H9 (cell line): ENCODE results near the gene GRAMD1B. TPM values are rescaled to one million over a fixed set of nuclear protein-coding genes. Genes with fewer than 3 reads are reported as not detected.
A peak's percentile ranks its signal among the peaks of the same experiment; 100 is the strongest.

Experiments used
- DNase-seq: peaks from one replicate; pipeline ENCODE4 v3.0.0-alpha.2; 2017
- H2AFZ ChIP-seq: one replicate; pipeline ENCODE4 v1.6.1; 2013; ENCODE audit warnings: mild to moderate bottlenecking, low read length, control low read depth, moderate library complexity
- H2AK5ac ChIP-seq: 2 replicates; pipeline ENCODE4 v1.6.1; 2013; ENCODE audit warnings: low read length, control low read depth, mixed read lengths; ENCODE audit not compliant: insufficient read length
- H2BK120ac ChIP-seq: one replicate; pipeline ENCODE4 v1.6.1; 2013; ENCODE audit warnings: low read depth, mild to moderate bottlenecking, low read length, control low read depth, inconsistent platforms; ENCODE audit not compliant: poor library complexity, severe bottlenecking
- H2BK12ac ChIP-seq: 2 replicates; pipeline ENCODE4 v1.6.1; 2013; ENCODE audit warnings: low read length, control low read depth, mixed read lengths, low read depth; ENCODE audit not compliant: insufficient read length
- H2BK15ac ChIP-seq: 2 replicates; pipeline ENCODE4 v1.6.1; 2013; ENCODE audit warnings: low read depth, low read length, control low read depth
- H2BK20ac ChIP-seq: one replicate; pipeline ENCODE4 v1.6.1; 2013; ENCODE audit warnings: low read depth, mild to moderate bottlenecking, low read length, control low read depth, inconsistent platforms; ENCODE audit not compliant: poor library complexity, severe bottlenecking
- H2BK5ac ChIP-seq: 2 replicates; pipeline ENCODE4 v1.6.1; 2013; ENCODE audit warnings: low read length, control low read depth, mixed read lengths; ENCODE audit not compliant: insufficient read length
- H3K14ac ChIP-seq: 2 replicates; pipeline ENCODE4 v1.6.1; 2013; ENCODE audit warnings: low read length, control low read depth; ENCODE audit not compliant: insufficient read depth
- H3K18ac ChIP-seq: 2 replicates; pipeline ENCODE4 v1.6.1; 2013; ENCODE audit warnings: low read depth, mild to moderate bottlenecking, mixed read lengths, low read length, control low read depth; ENCODE audit not compliant: insufficient read length
- H3K23ac ChIP-seq: 2 replicates; pipeline ENCODE4 v1.6.1; 2013; ENCODE audit warnings: low read length, control low read depth, mixed read lengths, low read depth; ENCODE audit not compliant: insufficient read length
- H3K23me2 ChIP-seq: 2 replicates; pipeline ENCODE4 v1.6.1; 2013; ENCODE audit warnings: low read depth, mild to moderate bottlenecking, mixed read lengths, low read length, control low read depth; ENCODE audit not compliant: insufficient read length, poor library complexity, severe bottlenecking
- H3K27ac ChIP-seq: 2 replicates; pipeline ENCODE4 v1.5.1; 2013; ENCODE audit warnings: low read length, control low read depth, mixed read lengths, low read depth; ENCODE audit not compliant: insufficient read length
- H3K27me3 ChIP-seq: 2 replicates; pipeline ENCODE4 v1.6.1; 2013; ENCODE audit warnings: low read length, control low read depth, inconsistent platforms; ENCODE audit not compliant: insufficient read depth
- H3K4ac ChIP-seq: 2 replicates; pipeline ENCODE4 v1.6.1; 2013; ENCODE audit warnings: low read depth, mild to moderate bottlenecking, control low read depth, inconsistent platforms, low read length, moderate library complexity
- H3K4me1 ChIP-seq: 2 replicates; pipeline ENCODE4 v1.6.1; 2013; ENCODE audit warnings: low read length, control low read depth, inconsistent platforms; ENCODE audit not compliant: insufficient read depth
- H3K4me2 ChIP-seq: 2 replicates; pipeline ENCODE4 v1.6.1; 2013; ENCODE audit warnings: low read length, control low read depth, mixed read lengths; ENCODE audit not compliant: insufficient read length, insufficient read depth
- H3K56ac ChIP-seq: 2 replicates; pipeline ENCODE4 v1.6.1; 2013; ENCODE audit warnings: low read depth, mild to moderate bottlenecking, mixed read lengths, low read length, control low read depth; ENCODE audit not compliant: insufficient read length
- H3K79me1 ChIP-seq: 2 replicates; pipeline ENCODE4 v1.6.1; 2013; ENCODE audit warnings: low read depth, mild to moderate bottlenecking, moderate library complexity, low read length, control low read depth, inconsistent platforms; ENCODE audit not compliant: insufficient read depth, poor library complexity, severe bottlenecking
- H3K79me2 ChIP-seq: 2 replicates; pipeline ENCODE4 v1.6.1; 2013; ENCODE audit warnings: low read length, control low read depth, inconsistent platforms; ENCODE audit not compliant: insufficient read depth
- H3K9ac ChIP-seq: 2 replicates; pipeline ENCODE4 v1.6.1; 2013; ENCODE audit warnings: low read length, control low read depth, mixed read lengths; ENCODE audit not compliant: insufficient read length; ENCODE audit errors: extremely low read depth
- H3K9me3 ChIP-seq: one replicate; pipeline ENCODE4 v1.6.1; 2013; ENCODE audit warnings: low read depth, low read length, inconsistent platforms; ENCODE audit not compliant: control insufficient read depth
- H3T11ph ChIP-seq: one replicate; pipeline ENCODE4 v1.6.1; 2013; ENCODE audit warnings: mild to moderate bottlenecking, low read length, control low read depth, inconsistent platforms
- H4K20me1 ChIP-seq: one replicate; pipeline ENCODE4 v1.6.1; 2013; ENCODE audit not compliant: control insufficient read depth, insufficient read length, insufficient read depth
- H4K5ac ChIP-seq: 2 replicates; pipeline ENCODE4 v1.6.1; 2013; ENCODE audit warnings: low read depth, mild to moderate bottlenecking, mixed read lengths, low read length, control low read depth; ENCODE audit not compliant: insufficient read length
- H4K8ac ChIP-seq: replicated peaks from 2 replicates; pipeline ENCODE4 v1.6.1; 2013; ENCODE audit warnings: low read length, control low read depth, mixed read lengths, low read depth; ENCODE audit not compliant: insufficient read length
- H4K91ac ChIP-seq: 2 replicates; pipeline ENCODE4 v1.6.1; 2013; ENCODE audit warnings: low read depth, mild to moderate bottlenecking, moderate library complexity, mixed read lengths, low read length, control low read depth; ENCODE audit not compliant: insufficient read length
- H3K27ac Mint-ChIP-seq, 3 experiments: 2 replicates in 2 of 3; 3 replicates in 1 of 3; pipeline ENCODE4 v1.8.0; 2020 to 2021; ENCODE audit warnings: mixed read lengths in 3 of 3, mild to moderate bottlenecking in 1 of 3, moderate library complexity in 1 of 3
- H3K27me3 Mint-ChIP-seq: 2 replicates; pipeline ENCODE4 v1.8.0; 2021; ENCODE audit warnings: low read depth, mild to moderate bottlenecking, moderate library complexity, mixed read lengths
- H3K36me3 Mint-ChIP-seq, 3 experiments: 2 replicates in 2 of 3; 3 replicates in 1 of 3; pipeline ENCODE4 v1.8.0; 2020 to 2021; ENCODE audit warnings: low read depth in 3 of 3, mixed read lengths in 3 of 3; ENCODE audit not compliant: insufficient read depth in 1 of 3
- H3K4me1 Mint-ChIP-seq, 2 experiments: 2 replicates each; pipeline ENCODE4 v1.8.0; 2020; ENCODE audit warnings: mixed read lengths in 2 of 2
- H3K4me3 Mint-ChIP-seq, 2 experiments: 2 replicates in 1 of 2; 3 replicates in 1 of 2; pipeline ENCODE4 v1.8.0; 2020 to 2021; ENCODE audit warnings: mild to moderate bottlenecking in 2 of 2, mixed read lengths in 2 of 2, moderate library complexity in 1 of 2
- H3K9me3 Mint-ChIP-seq, 2 experiments: 2 replicates in 1 of 2; 3 replicates in 1 of 2; pipeline ENCODE4 v1.8.0; 2020; ENCODE audit warnings: mild to moderate bottlenecking in 2 of 2, mixed read lengths in 2 of 2, moderate library complexity in 1 of 2
- CTCF ChIP-seq: fragments of 200-600 bp; sonication (generic); conservative IDR thresholded peaks from 3 replicates; pipeline ENCODE4 v1.8.0; 2021; ENCODE audit warnings: antibody characterized with exemption, mild to moderate bottlenecking
- WGBS: extraction: QIAGEN DNeasy Blood & Tissue Kit; methylation state at CpG from one replicate; pipeline ENCODE4 v1.1.7; 2013; ENCODE audit warnings: missing lambda C conversion rate, low lambda C conversion rate, mixed read lengths; ENCODE audit not compliant: insufficient read length; ENCODE audit errors: extremely low coverage; 5-methylcytosine and 5-hydroxymethylcytosine counted together
- total RNA-seq: library from RNA; stranded (reverse); gene quantifications from 2 replicates; pipeline ENCODE4 v1.2.1, GENCODE V29; 2021

The GRAMD1B gene
- total RNA-seq, 1 experiment from 2014 or later = 25.9 TPM

- Histone ChIP-seq H3K4me1 (peaks cover 11% of the 10 kb centered on the region; the same call in 1 of the 2 replicates), H3K4ac (no peak overlapping the region), H2BK120ac (no peak overlapping the region), H2BK15ac (no peak overlapping the region), H3K79me1 (no peaks in the 10 kb centered on the region), H2BK20ac (no peak overlapping the region), H3K18ac (no peak overlapping the region), H3K56ac (no peak overlapping the region), H2AFZ (no peak overlapping the region), H4K91ac (no peak overlapping the region), H3K9ac (no peak overlapping the region), H3K27ac (no peak overlapping the region), H3K14ac (no peak overlapping the region), H3K27me3 (no peaks in the 10 kb centered on the region), H2BK5ac (no peak overlapping the region), H4K20me1 (no peaks in the 10 kb centered on the region), H2AK5ac (no peak overlapping the region), H4K8ac (no peak overlapping the region), H3K23me2 (no peaks in the 10 kb centered on the region), H2BK12ac (no peak overlapping the region), H4K5ac (no peak overlapping the region), H3K4me2 (no peak overlapping the region), H3T11ph (no peak overlapping the region), H3K79me2 (no peaks in the 10 kb centered on the region), H3K9me3 (no peaks in the 10 kb centered on the region), H3K23ac (no peak overlapping the region)
- no peak for DNase-seq
- Mint-ChIP-seq H3K4me3 (peak overlapping the region; percentile 28 to 31; a peak in 3 of 5 replicates), H3K4me1 (peaks cover 45 to 65% of the 10 kb centered on the region in 2 experiments), H3K9me3 (no peaks in the 10 kb centered on the region), H3K36me3 (no peaks in the 10 kb centered on the region), H3K27ac (peak overlapping the region; percentile 78 to 94 (median 78)), H3K27me3 (no peaks in the 10 kb centered on the region)
- no peak for TF ChIP-seq CTCF
- no CpG with 5 or more reads among the region's 6 CpGs for whole genome bisulfite sequencing
Observed at GRCh38 chr11:123494195-123495050, 64.4 kb downstream of the GRAMD1B start.
